Measurements from ENCODE around the gene SBF2. TPM values are rescaled to one million over a fixed set of nuclear protein-coding genes. Genes with fewer than 3 reads are reported as not detected.
A peak's percentile ranks its signal among the peaks of the same experiment; 100 is the strongest.

The SBF2 gene
- total and polyA plus RNA-seq, 2 of the 13 experiments (the other 11 are each of a cell fraction or from before 2014, with no cell fraction given), result 24.0 to 45.8 TPM

- no peak for TF ChIP-seq NAIF1 (CRISPR knock-in tag; IDR thresholded peaks at IDR 0.05; ENCODE audit: borderline replicate concordance)
- TF ChIP-seq ZNF30 (CRISPR knock-in tag; IDR thresholded peaks at IDR 0.05), result no peak
- no peak for TF ChIP-seq PRPF4 (IDR thresholded peaks at IDR 0.05; ENCODE audit: low read depth, low read length, poor library complexity, severe bottlenecking)
- TF ChIP-seq ZBTB44 (CRISPR knock-in tag; IDR thresholded peaks at IDR 0.05), result no peak
- TF ChIP-seq ELK4 (CRISPR knock-in tag; IDR thresholded peaks at IDR 0.05; ENCODE audit: borderline replicate concordance), result no peak
- peak; percentile 91 for TF ChIP-seq RXRA (CRISPR knock-in tag; IDR thresholded peaks at IDR 0.05)
- TF ChIP-seq ZNF530 (CRISPR knock-in tag; IDR thresholded peaks at IDR 0.05; ENCODE audit: low read depth), result no peak
- peak; percentile 60; the same call in 1 of the 2 replicates for TF ChIP-seq ZNF564 (CRISPR knock-in tag; IDR thresholded peaks at IDR 0.05)
- TF ChIP-seq ZNF362 (CRISPR knock-in tag; IDR thresholded peaks at IDR 0.05; ENCODE audit: borderline replicate concordance), result peak; percentile 58; the same call in 1 of the 2 replicates
- TF ChIP-seq RFXANK (CRISPR knock-in tag; IDR thresholded peaks at IDR 0.05), result no peak
- TF ChIP-seq SMAD9 (CRISPR knock-in tag; IDR thresholded peaks at IDR 0.05), result no peak
- TF ChIP-seq CHD2 (IDR thresholded peaks at IDR 0.05; ENCODE audit: low read depth, low read length), result no peak
- peak; percentile 89 for TF ChIP-seq CSRNP1 (CRISPR knock-in tag; IDR thresholded peaks at IDR 0.05)
- TF ChIP-seq RBFOX2 (IDR thresholded peaks at IDR 0.05; ENCODE audit: low read depth, low read length), result no peak
- peak; percentile 73; the same call in 1 of the 2 replicates for TF ChIP-seq TCF7 (IDR thresholded peaks at IDR 0.05; ENCODE audit: low read depth)
- TF ChIP-seq ZC3H4 (CRISPR knock-in tag; IDR thresholded peaks at IDR 0.05; ENCODE audit: borderline replicate concordance), result no peak
- no peak for TF ChIP-seq CC2D1A (CRISPR knock-in tag; IDR thresholded peaks at IDR 0.05)
- no peak for TF ChIP-seq MTF2 (CRISPR knock-in tag; IDR thresholded peaks at IDR 0.05; ENCODE audit: borderline replicate concordance)
- no peak for TF ChIP-seq CHCHD3 (CRISPR knock-in tag; IDR thresholded peaks at IDR 0.05)
- TF ChIP-seq ZFP62 (CRISPR knock-in tag; IDR thresholded peaks at IDR 0.05), result no peak
- TF ChIP-seq KLF13 (CRISPR knock-in tag; IDR thresholded peaks at IDR 0.05), result 0 out of 2 replicates have a peak, but pooled peaks have one; percentile 44
- peak; percentile 82 for TF ChIP-seq PATZ1 (CRISPR knock-in tag; IDR thresholded peaks at IDR 0.05)
These were observed 528.5 kb downstream of the SBF2 start (continued) for GRCh38 chr11:9765320-9766101.
